ENCODE data around the gene KLF9. TPM values are rescaled to one million over a fixed set of nuclear protein-coding genes. Genes with fewer than 3 reads are reported as not detected.

KLF9 gene
- total RNA-seq, 1 donor from 2014 or later: 6.1 TPM

- ATAC-seq: no peak
These were observed 62.1 kb downstream of the KLF9 start for GRCh38 chr9:70352356-70352755.

- ATAC-seq: no peak
These were observed 67.4 kb downstream of the KLF9 start for GRCh38 chr9:70347046-70347445.

GRCh38 chr9:70340572-70340971 lies 73.9 kb downstream of the KLF9 start:
- no peak for ATAC-seq

Other genes with a start within 250 kb of the KLF9 start
- 13.3 TPM for gene SMC5, start 155.7 kb downstream of the KLF9 start, total RNA-seq